ENCODE data around the gene NR5A2. TPM values are rescaled to one million over a fixed set of nuclear protein-coding genes. Genes with fewer than 3 reads are reported as not detected.

Gene NR5A2
- polyA plus RNA-seq, 4 donors = 14.1 to 58.0 (median 18.8) TPM

DNA sequence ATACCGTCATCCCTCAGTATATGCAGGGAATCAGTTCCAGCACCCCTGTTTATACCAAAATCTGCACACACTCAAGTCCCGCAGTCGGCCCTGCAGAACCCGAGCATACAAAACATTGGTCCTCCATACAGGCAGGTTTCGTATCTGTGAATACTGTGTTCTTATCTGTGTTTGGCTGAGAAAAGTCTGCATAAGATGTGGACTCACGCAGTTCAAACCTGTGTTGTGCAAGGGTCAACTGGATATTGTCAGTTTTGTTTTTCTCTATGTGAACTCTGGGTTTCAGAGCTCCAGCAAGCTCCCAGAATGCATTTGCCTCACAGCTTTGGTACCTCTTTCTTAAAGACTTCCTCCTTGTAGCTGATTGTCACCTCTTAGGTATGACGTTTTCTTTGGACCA lies 100.6 kb downstream of the NR5A2 start:
- WGBS, 3 donors = 87 to 89% (median 89%) methylated on average over 7 of the region's 7 CpGs
- Histone ChIP-seq H3K4me3 (ENCODE audit: low read depth in 1 of 3, low read length in 3 of 3) (no peak overlapping the region), H3K9me3 (ENCODE audit: control insufficient read depth in 2 of 2, insufficient read depth in 1 of 2, low read depth in 1 of 2, low read length in 1 of 2) (no peaks in the 10 kb centered on the region), H3K27me3 (ENCODE audit: control insufficient read depth in 3 of 3, insufficient read depth in 3 of 3, low read length in 3 of 3) (no peaks in the 10 kb centered on the region), H3K4me1 (ENCODE audit: control insufficient read depth in 3 of 3, insufficient read depth in 2 of 3, low read depth in 1 of 3, low read length in 2 of 3) (peaks cover 0 to 19% (median 2%) of the 10 kb centered on the region in 3 donors), H3K36me3 (ENCODE audit: control insufficient read depth in 3 of 3, insufficient read depth in 2 of 3, low read depth in 1 of 3, low read length in 3 of 3) (peaks cover 0 to 19% (median 9%) of the 10 kb centered on the region in 3 donors), H3K27ac (ENCODE audit: low read depth in 1 of 3, low read length in 2 of 3) (peak overlapping the region in 1 of 3 donors; percentile 22)
- DNase-seq = peak in 1 of 2 donors; percentile 55
- FAIRE-seq = no peak

DNA sequence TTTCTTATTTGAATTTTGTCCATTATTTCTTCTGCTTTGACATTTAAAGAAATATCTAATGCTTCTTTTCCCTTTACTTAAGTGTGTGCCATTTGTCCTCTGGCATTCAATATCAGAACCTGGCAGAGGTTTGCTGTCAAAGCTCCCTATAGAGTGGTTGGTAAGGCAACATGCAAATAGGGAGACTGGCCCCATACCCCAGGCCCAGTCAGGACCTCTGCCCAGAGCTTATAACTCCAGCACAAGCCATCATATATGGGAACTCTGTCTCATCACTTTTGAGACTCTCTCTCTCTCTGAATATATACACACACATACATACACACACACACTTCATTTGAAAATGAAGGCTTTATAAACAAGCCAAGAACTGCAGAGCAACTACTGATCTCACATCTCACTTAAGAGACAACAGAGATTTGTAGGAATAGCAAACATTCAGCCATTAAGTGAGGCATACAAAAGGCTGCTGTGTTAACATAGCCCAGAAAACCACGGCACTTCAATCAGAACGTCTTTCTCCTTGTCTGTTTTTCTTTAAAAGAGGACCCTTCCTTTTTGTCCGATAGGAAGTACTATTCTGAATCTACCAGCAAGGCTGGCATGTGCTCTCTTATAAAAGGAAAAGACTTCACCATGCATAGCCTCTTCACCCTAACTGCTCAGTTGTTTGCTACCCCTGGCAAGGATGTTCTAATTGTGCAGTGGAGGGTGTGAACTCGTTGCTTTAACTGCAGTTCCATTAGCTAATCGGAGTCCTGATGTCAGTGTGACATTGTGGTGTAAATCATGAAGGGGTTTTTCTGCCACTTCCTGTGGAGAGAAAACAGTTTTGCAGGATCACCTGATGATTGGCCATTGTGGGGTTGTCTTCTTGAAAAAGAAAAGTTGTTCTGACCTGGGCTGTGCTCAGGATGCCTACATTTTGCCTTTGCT lies 101.7 kb downstream of the NR5A2 start:
- Histone ChIP-seq H3K4me3 (ENCODE audit: low read depth in 1 of 3, low read length in 3 of 3) (no peak overlapping the region), H3K9me3 (ENCODE audit: control insufficient read depth in 2 of 2, insufficient read depth in 1 of 2, low read depth in 1 of 2, low read length in 1 of 2) (no peaks in the 10 kb centered on the region), H3K4me1 (ENCODE audit: control insufficient read depth in 3 of 3, insufficient read depth in 2 of 3, low read depth in 1 of 3, low read length in 2 of 3) (peaks cover 0 to 19% (median 2%) of the 10 kb centered on the region in 3 donors), H3K36me3 (ENCODE audit: control insufficient read depth in 3 of 3, insufficient read depth in 2 of 3, low read depth in 1 of 3, low read length in 3 of 3) (peaks cover 0 to 18% (median 8%) of the 10 kb centered on the region in 3 donors), H3K27me3 (ENCODE audit: control insufficient read depth in 3 of 3, insufficient read depth in 3 of 3, low read length in 3 of 3) (no peaks in the 10 kb centered on the region), H3K27ac (ENCODE audit: low read depth in 1 of 3, low read length in 2 of 3) (no peak overlapping the region)
- DNase-seq = no peak
- FAIRE-seq = no peak
- WGBS, 3 donors = 33 to 61% (median 45%) methylated on average over 5 of the region's 5 CpGs

DNA sequence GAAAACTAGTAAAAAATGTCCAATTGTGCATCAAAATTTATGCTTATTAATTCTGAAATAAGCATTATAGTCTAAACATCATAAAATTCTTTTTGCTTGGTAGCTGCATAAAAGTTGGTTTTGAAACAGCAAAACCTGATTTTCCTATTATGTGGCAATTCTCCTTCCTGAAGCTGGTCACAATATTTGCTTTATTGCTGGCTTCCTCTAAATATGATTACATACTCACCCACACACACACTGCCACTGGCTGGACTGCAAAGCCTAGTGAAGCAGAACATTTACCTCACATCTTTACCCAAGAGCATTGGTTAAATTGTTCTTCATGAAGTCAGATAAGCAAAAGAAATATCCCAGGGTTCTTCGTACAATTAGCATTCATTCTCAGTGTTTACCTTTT lies 103.0 kb downstream of the NR5A2 start:
- Histone ChIP-seq H3K4me1 (ENCODE audit: control insufficient read depth in 3 of 3, insufficient read depth in 2 of 3, low read depth in 1 of 3, low read length in 2 of 3) (peaks cover 0 to 19% (median 2%) of the 10 kb centered on the region in 3 donors), H3K4me3 (ENCODE audit: low read depth in 1 of 3, low read length in 3 of 3) (no peak overlapping the region), H3K27me3 (ENCODE audit: control insufficient read depth in 3 of 3, insufficient read depth in 3 of 3, low read length in 3 of 3) (no peaks in the 10 kb centered on the region), H3K27ac (ENCODE audit: low read depth in 1 of 3, low read length in 2 of 3) (peak overlapping the region in 1 of 3 donors; percentile 5), H3K9me3 (ENCODE audit: control insufficient read depth in 2 of 2, insufficient read depth in 1 of 2, low read depth in 1 of 2, low read length in 1 of 2) (no peaks in the 10 kb centered on the region), H3K36me3 (ENCODE audit: control insufficient read depth in 3 of 3, insufficient read depth in 2 of 3, low read depth in 1 of 3, low read length in 3 of 3) (peaks cover 0 to 19% (median 5%) of the 10 kb centered on the region in 3 donors)
- FAIRE-seq = no peak
- 34 to 57% (median 42%) methylated on average over 1 of the region's 1 CpG for WGBS, 3 donors
- DNase-seq = peak in 1 of 2 donors; percentile 42

DNA sequence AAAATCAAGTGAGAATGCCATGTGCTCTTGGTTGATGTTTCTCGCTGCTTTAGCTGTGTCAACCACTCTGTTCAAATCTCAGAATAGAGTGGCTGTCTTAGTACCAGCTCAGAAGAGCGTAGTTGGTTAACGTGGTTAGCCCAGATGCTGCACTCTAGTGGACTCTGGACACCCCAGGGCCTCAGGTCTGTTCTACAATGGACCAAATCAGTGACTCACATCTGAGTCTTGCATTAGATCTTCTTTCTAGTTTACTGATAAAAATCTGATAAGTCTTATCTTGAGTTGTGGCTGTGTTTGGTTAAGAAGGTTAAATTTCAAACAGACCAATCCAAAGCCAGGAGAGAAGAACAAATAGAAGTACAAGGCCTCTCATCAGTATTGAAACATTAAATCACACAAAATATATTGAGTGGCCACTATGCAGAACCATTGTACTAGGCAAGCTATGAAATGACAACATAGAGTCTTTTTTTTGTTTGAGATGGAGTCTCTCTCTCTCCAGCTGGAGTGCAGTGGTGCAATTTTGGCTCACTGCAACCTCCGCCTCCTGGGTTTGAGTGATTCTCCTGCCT lies 104.1 kb downstream of the NR5A2 start:
- peak overlapping the region in 2 of 3 donors; percentile 20 to 42 for H3K27ac ChIP-seq (ENCODE audit: low read depth in 1 of 3, low read length in 2 of 3)
- no peak for FAIRE-seq

DNA sequence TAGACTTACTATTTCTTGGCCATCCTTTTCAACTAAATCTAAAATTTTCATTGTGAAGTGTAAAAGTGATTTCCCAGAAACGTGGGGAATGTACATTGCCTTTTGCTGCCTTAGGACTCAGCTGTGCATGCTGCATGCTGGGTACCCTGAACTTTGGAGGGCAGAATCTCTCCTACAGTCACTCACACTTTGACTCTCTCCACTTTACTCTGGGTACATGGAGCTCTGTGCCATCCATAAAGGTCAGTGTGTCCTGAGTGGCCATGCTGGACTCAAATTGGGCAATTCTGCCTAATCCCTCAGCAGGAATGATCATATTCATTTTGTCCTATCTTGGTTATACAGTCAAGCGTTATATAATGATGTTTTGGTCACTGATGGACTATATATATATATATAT lies 105.6 kb downstream of the NR5A2 start:
- FAIRE-seq = no peak
- WGBS, 3 donors = 77 to 85% (median 81%) methylated on average over 2 of the region's 2 CpGs
- H3K4me3 ChIP-seq (ENCODE audit: low read depth in 1 of 3, low read length in 3 of 3) = no peak overlapping the region
- peaks cover 0 to 16% (median 3%) of the 10 kb centered on the region in 3 donors for H3K36me3 ChIP-seq (ENCODE audit: control insufficient read depth in 3 of 3, insufficient read depth in 2 of 3, low read depth in 1 of 3, low read length in 3 of 3)
- H3K27me3 ChIP-seq (ENCODE audit: control insufficient read depth in 3 of 3, insufficient read depth in 3 of 3, low read length in 3 of 3) = no peaks in the 10 kb centered on the region
- no peaks in the 10 kb centered on the region for H3K9me3 ChIP-seq (ENCODE audit: control insufficient read depth in 2 of 2, insufficient read depth in 1 of 2, low read depth in 1 of 2, low read length in 1 of 2)
- no peak for DNase-seq
- no peak overlapping the region for H3K27ac ChIP-seq (ENCODE audit: low read depth in 1 of 3, low read length in 2 of 3)
- H3K4me1 ChIP-seq (ENCODE audit: control insufficient read depth in 3 of 3, insufficient read depth in 2 of 3, low read depth in 1 of 3, low read length in 2 of 3) = peaks cover 0 to 14% (median 2%) of the 10 kb centered on the region in 3 donors

More for the DNA sequence above, 104.1 kb downstream of the NR5A2 start:
- Histone ChIP-seq H3K9me3 (ENCODE audit: control insufficient read depth in 2 of 2, insufficient read depth in 1 of 2, low read depth in 1 of 2, low read length in 1 of 2) (no peaks in the 10 kb centered on the region), H3K36me3 (ENCODE audit: control insufficient read depth in 3 of 3, insufficient read depth in 2 of 3, low read depth in 1 of 3, low read length in 3 of 3) (peaks cover 0 to 17% (median 3%) of the 10 kb centered on the region in 3 donors), H3K27me3 (ENCODE audit: control insufficient read depth in 3 of 3, insufficient read depth in 3 of 3, low read length in 3 of 3) (no peaks in the 10 kb centered on the region), H3K4me3 (ENCODE audit: low read depth in 1 of 3, low read length in 3 of 3) (no peak overlapping the region), H3K4me1 (ENCODE audit: control insufficient read depth in 3 of 3, insufficient read depth in 2 of 3, low read depth in 1 of 3, low read length in 2 of 3) (peaks cover 0 to 19% (median 2%) of the 10 kb centered on the region in 3 donors)
- 32 to 57% (median 54%) methylated on average over 4 of the region's 4 CpGs for WGBS, 3 donors
- peak; percentile 66 to 67 for DNase-seq

DNA sequence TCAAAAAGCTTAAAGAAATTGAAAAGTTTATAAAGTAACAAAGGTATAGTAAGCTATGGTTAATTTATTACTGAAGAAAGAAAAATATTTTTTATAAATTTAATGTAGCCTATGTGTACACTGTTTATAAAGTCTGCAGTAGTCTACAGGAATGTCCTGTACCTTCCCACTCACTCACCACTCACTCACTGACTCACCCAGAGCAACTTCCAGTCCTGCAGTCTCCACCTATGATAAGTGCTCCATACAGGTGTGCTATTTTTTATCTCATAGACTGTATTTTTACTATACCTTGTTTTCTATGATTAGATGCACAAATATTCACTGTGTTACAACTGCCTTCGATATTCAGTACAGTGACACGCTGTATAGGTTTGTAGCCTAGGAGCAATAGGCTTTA lies 106.6 kb downstream of the NR5A2 start:
- H3K4me1 ChIP-seq (ENCODE audit: control insufficient read depth in 3 of 3, insufficient read depth in 2 of 3, low read depth in 1 of 3, low read length in 2 of 3) = peaks cover 0 to 11% (median 2%) of the 10 kb centered on the region in 3 donors
- FAIRE-seq = no peak

DNA sequence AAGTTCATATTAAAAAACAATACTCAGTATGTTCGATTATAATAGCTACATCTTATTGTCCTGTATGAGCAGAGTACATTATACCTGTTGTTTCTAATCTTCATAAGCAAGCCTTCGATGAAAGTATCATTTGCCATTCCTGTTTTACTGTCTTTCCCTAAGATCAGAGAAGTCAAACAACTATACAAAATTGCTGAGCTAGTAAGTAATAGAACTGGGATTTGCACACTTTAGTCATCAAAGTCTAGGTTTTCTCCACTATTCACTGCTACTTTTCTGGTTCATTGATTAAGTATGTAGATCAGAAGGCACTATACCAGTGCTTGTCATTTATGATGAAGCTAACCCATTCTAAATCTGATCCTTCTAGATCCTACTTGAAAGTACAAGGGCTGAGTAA lies 108.9 kb downstream of the NR5A2 start:
- Histone ChIP-seq H3K4me3 (ENCODE audit: low read depth in 1 of 3, low read length in 3 of 3) (no peak overlapping the region), H3K27me3 (ENCODE audit: control insufficient read depth in 3 of 3, insufficient read depth in 3 of 3, low read length in 3 of 3) (no peaks in the 10 kb centered on the region), H3K4me1 (ENCODE audit: control insufficient read depth in 3 of 3, insufficient read depth in 2 of 3, low read depth in 1 of 3, low read length in 2 of 3) (peaks cover 0 to 6% (median 2%) of the 10 kb centered on the region in 3 donors), H3K27ac (ENCODE audit: low read depth in 1 of 3, low read length in 2 of 3) (no peak overlapping the region), H3K36me3 (ENCODE audit: control insufficient read depth in 3 of 3, insufficient read depth in 2 of 3, low read depth in 1 of 3, low read length in 3 of 3) (peaks cover 0 to 16% (median 3%) of the 10 kb centered on the region in 3 donors), H3K9me3 (ENCODE audit: control insufficient read depth in 2 of 2, insufficient read depth in 1 of 2, low read depth in 1 of 2, low read length in 1 of 2) (no peaks in the 10 kb centered on the region)
- FAIRE-seq = no peak
- DNase-seq = no peak
- 73 to 87% (median 73%) methylated on average over 2 of the region's 2 CpGs for WGBS, 3 donors

More for the DNA sequence above, 106.6 kb downstream of the NR5A2 start:
- peak in 1 of 2 donors; percentile 43 for DNase-seq
- no peak overlapping the region for H3K4me3 ChIP-seq (ENCODE audit: low read depth in 1 of 3, low read length in 3 of 3)
- 73 to 90% (median 85%) methylated on average over 2 of the region's 2 CpGs for WGBS, 3 donors
- H3K36me3 ChIP-seq (ENCODE audit: control insufficient read depth in 3 of 3, insufficient read depth in 2 of 3, low read depth in 1 of 3, low read length in 3 of 3) = peaks cover 0 to 13% (median 3%) of the 10 kb centered on the region in 3 donors
- H3K27me3 ChIP-seq (ENCODE audit: control insufficient read depth in 3 of 3, insufficient read depth in 3 of 3, low read length in 3 of 3) = no peaks in the 10 kb centered on the region
- H3K9me3 ChIP-seq (ENCODE audit: control insufficient read depth in 2 of 2, insufficient read depth in 1 of 2, low read depth in 1 of 2, low read length in 1 of 2) = no peaks in the 10 kb centered on the region
- H3K27ac ChIP-seq (ENCODE audit: low read depth in 1 of 3, low read length in 2 of 3) = no peak overlapping the region

DNA sequence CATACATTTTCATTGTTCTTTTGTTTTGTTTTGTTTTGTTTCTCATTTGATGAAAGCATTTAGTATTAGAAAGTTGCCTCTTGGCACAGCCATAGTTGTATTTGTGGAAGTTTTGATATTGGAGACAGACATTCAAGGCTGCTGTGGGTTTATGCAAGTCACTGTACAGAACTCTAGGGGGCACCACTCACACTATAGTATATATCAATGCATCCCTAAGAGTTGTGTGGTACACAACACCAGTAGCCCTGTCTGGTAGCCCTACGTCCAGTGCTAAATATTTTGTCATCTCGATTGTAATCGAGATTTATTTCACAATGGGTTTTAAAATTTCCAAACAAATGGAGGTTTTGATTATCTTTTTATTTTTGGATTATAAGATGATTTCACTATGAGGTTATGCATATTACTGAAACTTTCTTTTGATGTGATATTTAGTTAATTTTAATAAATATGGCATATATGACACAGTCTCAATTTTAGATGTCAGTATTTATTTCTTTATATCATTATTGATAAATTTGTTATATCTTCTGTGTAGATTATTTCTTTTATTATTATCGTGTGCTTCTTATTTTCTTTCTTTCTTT lies 112.2 kb downstream of the NR5A2 start:
- H3K4me1 ChIP-seq (ENCODE audit: control insufficient read depth in 3 of 3, insufficient read depth in 2 of 3, low read depth in 1 of 3, low read length in 2 of 3) = no peaks in the 10 kb centered on the region
- 75 to 82% (median 77%) methylated on average over 4 of the region's 4 CpGs for WGBS, 3 donors
- H3K27ac ChIP-seq (ENCODE audit: low read depth in 1 of 3, low read length in 2 of 3) = no peak overlapping the region
- H3K9me3 ChIP-seq (ENCODE audit: control insufficient read depth in 2 of 2, insufficient read depth in 1 of 2, low read depth in 1 of 2, low read length in 1 of 2) = no peaks in the 10 kb centered on the region
- DNase-seq (peak; percentile 40 to 42), FAIRE-seq (peak; percentile 62)
- H3K4me3 ChIP-seq (ENCODE audit: low read depth in 1 of 3, low read length in 3 of 3) = no peak overlapping the region
- peaks cover 0 to 20% (median 1%) of the 10 kb centered on the region in 3 donors for H3K36me3 ChIP-seq (ENCODE audit: control insufficient read depth in 3 of 3, insufficient read depth in 2 of 3, low read depth in 1 of 3, low read length in 3 of 3)
- no peaks in the 10 kb centered on the region for H3K27me3 ChIP-seq (ENCODE audit: control insufficient read depth in 3 of 3, insufficient read depth in 3 of 3, low read length in 3 of 3)

All from small intestine (tissue), 7 donors.